NCI-H526 (cell line): ENCODE results near the gene DISP3.

Experiments
- DNase-seq, 2 experiments: peaks; one replicate each; lab custom pipeline; 2025; lab: John Stamatoyannopoulos, UW

DISP3 gene, protein sequence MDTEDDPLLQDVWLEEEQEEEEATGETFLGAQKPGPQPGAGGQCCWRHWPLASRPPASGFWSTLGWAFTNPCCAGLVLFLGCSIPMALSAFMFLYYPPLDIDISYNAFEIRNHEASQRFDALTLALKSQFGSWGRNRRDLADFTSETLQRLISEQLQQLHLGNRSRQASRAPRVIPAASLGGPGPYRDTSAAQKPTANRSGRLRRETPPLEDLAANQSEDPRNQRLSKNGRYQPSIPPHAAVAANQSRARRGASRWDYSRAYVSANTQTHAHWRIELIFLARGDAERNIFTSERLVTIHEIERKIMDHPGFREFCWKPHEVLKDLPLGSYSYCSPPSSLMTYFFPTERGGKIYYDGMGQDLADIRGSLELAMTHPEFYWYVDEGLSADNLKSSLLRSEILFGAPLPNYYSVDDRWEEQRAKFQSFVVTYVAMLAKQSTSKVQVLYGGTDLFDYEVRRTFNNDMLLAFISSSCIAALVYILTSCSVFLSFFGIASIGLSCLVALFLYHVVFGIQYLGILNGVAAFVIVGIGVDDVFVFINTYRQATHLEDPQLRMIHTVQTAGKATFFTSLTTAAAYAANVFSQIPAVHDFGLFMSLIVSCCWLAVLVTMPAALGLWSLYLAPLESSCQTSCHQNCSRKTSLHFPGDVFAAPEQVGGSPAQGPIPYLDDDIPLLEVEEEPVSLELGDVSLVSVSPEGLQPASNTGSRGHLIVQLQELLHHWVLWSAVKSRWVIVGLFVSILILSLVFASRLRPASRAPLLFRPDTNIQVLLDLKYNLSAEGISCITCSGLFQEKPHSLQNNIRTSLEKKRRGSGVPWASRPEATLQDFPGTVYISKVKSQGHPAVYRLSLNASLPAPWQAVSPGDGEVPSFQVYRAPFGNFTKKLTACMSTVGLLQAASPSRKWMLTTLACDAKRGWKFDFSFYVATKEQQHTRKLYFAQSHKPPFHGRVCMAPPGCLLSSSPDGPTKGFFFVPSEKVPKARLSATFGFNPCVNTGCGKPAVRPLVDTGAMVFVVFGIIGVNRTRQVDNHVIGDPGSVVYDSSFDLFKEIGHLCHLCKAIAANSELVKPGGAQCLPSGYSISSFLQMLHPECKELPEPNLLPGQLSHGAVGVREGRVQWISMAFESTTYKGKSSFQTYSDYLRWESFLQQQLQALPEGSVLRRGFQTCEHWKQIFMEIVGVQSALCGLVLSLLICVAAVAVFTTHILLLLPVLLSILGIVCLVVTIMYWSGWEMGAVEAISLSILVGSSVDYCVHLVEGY (N-terminal part only)

DNA sequence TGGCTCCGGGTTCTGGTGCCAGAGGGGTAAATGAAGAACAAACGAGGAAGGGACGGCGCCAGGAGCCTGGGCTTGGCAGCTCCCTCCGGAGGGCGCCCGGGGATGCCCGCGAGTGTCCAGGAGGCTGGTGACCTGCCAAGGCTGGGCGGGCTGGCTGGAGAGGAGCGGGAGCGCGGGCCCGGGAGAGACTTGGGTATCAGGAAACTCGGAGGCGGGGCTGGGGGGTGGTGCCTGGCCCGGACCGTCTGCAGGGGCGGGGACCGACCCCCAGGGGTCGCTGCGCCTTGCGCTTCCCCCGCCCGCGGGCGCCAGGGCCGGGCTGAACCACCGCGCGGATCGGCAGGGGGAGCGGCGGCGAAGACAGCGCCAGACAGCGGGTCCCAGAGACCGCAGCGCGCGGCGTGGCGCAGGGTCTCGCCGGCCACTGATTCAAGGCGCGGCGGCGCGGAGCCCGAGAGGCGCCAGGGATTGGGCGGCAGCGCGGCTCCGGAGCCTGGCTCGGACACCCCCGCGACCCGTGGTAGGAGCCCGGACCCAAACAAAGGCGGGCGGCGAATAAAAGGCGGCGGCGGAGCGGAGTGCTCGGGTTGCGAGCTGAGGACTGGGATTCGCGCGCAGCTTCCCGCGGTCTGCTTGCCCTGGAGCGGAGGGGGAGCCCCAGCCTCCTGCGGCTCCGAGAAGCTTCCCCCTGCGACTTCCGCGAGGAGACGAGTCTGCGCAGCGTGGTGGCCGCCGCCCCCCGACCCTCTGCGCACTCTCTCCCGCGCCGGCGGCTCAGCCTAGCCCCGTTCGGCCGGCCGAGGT lies at the start of gene DISP3:
TSS of gene DISP3 (plus strand) at position 585 of the 804 bp plus-strand sequence. CDS start 21,838 bp downstream, outside the sequence.
- peak; percentile 73 to 92 for DNase-seq

DNA sequence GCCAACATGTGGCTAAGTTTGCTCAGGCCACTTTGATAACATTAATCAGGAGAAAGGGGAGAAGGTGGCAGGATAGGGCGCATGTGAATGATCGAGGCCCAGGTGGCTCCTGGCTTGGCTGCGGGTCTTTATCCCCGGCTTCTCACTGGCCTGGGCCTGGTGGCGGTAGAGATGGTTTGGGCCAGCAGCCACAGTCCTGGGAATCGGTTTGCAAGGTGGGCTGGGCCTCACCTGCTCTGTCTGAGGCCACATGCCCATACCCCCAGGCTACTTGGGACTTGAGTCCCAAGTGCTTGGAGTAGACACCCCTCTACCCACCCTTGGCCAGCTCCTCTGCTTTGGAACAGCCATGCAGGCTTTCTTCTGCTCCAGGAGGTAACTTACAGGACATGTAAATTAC lies 49.7 kb upstream of the DISP3 start:
- DNase-seq, result no peak

GRCh38 chr1:11429935-11430334 lies 49.0 kb upstream of the DISP3 start:
- DNase-seq, result no peak

GRCh38 chr1:11431941-11432507 lies 46.9 kb upstream of the DISP3 start:
- DNase-seq, result no peak

- DNase-seq, result no peak
Measured at GRCh38 chr1:11432526-11432925, 46.4 kb upstream of the DISP3 start.

DNA sequence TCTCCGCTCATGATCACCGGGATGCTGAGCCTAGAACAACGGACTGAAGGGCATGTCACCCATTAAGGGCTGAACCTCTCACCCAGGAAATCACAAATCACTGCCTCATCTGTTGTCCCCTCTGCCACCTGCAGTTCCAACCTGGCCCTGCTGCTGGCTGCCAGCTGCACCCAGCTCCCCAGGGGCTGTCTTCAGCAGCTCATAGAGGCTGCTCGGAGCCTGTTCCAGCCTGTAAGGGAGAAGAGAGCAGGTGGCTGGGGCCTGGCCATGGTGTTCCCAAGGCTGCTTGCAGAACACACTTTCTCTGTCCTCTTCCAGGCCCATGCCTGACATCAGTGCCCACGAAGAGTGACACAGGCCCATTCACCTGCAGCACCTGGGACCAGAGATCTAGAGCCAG lies 44.5 kb upstream of the DISP3 start:
- peak in 1 of 2 experiments; percentile 24 for DNase-seq

DNA sequence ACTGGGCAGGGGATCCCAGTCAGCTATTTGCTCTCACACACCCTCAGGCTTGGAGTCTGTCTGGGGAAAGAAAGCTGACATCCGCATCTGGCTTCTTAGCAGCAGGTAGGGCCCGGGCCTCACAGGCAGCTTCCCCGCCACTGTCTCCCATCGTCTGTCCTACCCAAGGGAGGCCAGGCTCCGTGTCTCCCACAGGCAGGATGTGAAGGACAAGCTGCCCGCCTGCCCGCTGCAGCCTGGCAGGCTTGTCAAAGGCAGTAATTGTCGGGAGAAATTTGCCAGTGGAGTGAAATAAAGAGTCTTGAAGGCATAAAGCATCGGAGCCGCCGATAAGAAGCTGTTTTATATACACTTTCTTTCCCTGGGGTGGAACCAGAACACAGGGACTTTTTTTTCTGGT lies 44.0 kb upstream of the DISP3 start:
- no peak for DNase-seq

DNA sequence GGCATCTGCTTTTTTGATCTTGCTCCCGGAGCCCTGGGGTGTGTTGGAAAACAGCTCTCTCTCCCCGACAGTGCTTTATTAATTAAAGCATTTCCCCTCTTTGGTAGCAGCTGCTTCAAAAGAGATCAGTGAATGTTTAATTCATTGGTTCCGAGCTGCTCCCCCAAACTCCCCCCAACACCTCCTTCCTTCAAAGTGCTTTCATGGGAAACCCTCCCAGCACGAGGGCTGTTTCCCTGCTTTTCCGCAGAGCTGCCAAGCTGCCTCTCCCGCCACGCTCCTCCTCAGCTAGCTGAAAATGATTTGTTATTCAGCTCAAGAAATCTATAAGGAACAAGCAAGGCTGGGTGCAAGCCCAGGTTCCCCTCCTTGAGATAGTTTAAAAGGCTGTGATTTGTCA lies 40.0 kb upstream of the DISP3 start:
- DNase-seq, result no peak

- DNase-seq, result no peak
Measured at GRCh38 chr1:11441211-11441952, 37.6 kb upstream of the DISP3 start.

DNA sequence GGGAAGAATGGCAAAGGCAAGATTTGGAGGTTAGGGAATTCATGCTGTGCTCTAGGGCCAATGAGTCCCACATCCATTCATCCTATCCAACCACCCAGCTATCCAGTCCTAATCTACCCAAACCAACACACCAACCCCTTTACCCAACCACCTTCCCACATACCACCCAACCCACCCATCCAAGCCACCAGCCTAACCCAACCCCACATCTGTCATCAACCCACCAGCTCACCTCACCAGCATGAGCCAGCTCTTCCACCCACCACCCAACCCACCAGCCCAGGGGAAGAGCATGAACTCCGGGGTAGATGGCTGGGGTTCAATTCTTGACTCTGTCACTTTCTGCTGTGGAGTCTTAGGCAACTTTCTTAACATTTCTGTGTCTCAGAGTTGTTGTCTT lies 35.9 kb upstream of the DISP3 start:
- no peak for DNase-seq

DNA sequence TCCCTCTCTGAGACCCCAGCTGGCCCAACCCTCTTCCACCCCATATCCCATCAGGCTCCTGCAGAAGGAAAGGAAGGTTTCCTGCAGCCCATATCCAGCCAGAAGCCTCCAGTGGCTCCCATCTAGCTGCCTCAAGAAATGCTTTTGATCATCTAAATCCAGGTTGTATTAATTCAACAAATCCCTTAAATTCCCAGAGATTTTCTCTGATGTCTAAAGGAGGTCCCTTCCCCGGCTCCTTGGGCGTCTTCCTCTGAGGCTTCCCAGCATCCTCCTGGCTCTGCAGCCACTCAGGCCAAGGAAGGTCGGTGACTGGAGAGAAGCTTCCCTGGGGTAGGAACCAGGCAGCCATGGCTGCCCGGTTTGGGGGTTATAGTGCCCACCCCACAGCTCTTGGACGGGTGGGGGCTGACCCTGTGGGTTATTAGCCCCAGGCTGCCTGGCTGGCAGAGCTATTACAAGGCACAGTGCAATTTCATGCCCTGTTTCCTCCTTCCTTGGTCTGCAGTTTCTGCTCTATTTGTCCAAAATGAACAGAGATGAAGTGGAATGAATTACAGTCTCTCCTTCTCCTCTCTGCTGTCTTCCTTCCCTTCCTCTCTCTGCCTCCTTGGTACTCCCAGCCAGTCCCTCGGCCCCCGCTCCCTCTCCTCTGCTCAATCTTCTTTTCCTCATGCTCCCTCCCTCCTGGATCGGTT lies 34.8 kb upstream of the DISP3 start:
- DNase-seq, result no peak

- DNase-seq, result no peak
Measured at GRCh38 chr1:11444907-11445306, 34.0 kb upstream of the DISP3 start.

DNA sequence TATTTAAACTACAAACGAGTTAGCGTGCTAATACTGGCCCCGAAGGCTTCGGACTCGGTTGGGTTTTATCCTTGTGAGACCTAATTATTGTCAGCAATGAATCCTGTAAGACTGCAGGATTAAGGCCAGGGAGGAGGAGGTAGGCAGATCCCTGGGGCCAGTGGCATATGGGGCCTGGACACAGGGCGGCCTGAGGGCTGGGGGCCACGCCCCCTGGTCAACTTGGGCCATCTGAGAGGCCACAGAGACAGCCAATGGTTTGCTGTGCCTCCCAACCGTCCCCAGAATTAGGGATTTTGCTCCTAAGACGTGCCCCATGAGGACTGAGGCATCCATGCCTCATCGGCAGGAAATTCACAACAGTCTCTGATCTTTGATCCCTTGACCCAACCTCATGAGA lies 31.1 kb upstream of the DISP3 start:
- no peak for DNase-seq

DNA sequence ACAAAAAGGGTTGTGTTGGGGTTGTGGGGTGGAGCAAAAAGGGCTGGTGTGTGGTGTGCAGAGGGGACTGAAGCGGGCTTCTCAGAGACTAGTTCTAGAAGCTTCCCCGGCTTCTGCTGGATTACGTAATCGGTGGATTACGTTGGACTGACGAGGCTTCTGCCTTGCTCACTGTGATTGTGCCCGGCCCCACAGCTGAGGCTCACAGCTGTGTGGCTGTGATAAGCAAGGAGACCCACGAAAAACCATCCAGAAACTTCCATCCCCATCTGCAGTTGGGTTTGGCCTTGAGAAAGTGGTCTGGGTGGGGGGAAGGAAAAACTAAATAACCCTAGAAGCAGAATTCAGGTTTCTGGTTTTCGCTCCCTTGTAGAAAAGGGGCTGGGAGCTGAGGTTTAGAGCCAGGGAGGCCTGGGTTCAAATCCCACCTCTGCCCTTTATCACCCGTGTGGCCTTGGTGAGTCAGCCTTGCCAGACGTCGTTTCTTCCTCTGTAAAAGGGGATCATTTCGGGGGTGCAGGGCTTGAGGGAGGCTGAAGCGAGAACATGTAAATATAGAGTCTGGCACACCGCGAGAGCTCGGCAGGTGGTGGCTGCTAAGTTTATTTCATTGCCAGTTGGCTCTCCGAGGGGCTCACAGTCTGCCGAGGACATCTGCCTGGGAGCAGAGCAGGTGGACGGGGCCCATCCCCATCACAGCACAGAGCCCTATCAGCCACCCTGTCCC lies 30.4 kb upstream of the DISP3 start:
- DNase-seq, result no peak

- DNase-seq, result no peak
Measured at GRCh38 chr1:11449100-11449403, 29.9 kb upstream of the DISP3 start.

- no peak for DNase-seq
Measured at GRCh38 chr1:11450310-11450709, 28.6 kb upstream of the DISP3 start.

DNA sequence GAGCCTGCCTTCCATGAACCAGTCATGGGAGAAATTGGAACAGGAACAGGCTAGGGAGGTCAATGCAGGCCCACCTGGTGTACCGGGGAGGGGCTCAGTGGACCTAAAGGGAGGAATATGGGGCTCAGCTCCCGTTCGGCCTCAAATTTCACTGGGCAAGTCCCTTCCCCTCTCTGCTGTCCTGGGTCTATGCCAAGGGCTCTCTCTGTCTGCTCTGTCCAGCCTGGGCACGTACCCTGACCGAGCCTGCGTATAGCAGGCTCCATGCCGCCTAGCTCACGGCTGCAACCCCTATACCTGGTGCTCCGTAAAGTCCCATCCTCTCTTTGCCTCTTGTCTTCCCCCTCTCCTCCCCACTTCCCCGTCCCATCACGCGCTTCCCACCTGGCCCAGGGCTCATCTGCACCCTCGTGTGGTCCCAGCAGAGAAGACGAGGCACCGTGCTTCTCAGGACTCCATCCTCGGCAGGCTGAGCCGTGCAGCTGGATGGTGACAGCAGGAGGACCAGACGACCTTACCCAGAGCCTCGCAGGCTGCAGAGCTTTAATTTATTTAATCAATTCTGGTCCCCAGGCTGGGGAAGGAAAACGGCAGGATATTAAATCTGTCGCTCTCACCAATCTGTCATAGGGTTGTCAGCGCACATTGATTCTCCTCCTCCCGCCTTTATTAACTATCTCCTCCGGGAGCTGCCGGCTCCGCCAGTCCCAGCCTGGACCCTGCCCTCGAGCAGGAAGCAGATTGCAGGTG lies 25.0 kb upstream of the DISP3 start:
- peak in 1 of 2 experiments; percentile 6 for DNase-seq

DNA sequence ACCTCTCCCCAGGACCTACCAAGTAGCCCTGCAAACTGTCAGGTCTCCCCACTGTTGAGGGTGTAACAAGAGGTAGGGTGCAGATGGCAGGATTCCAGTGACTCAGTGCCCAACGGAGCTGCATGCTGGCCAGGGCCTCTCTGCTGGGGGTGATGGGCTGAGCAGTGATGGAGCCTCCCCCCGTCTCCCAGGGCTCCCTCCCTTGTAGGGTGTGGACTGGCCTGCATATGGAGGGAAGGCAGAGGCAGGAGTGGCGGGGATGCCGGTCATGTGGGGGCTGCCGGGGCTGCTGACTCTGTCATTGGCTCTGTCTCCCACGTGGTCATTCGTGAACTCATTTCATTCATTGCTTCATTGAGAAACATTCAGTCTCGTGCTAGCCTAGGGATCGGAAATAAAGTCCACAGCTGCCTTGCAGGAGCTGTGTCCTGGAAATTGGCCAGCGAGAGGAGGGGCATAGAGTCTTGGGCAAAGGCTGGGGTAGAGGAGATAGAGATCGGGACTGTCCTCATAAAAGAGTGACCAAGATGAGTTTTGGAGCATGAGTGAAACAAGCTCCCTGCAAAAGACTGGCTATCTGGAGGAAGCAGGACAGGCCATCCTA lies 22.9 kb upstream of the DISP3 start:
- DNase-seq, result no peak
